Esophagus squamous epithelium (tissue), 4 donors: Measurements from ENCODE around the gene CDC73.

ENCODE experiments used
- CTCF ChIP-seq, 6 experiments: fragments of 450-650 bp in 4 of 6; fragments of 200-600 bp in 2 of 6; sonication (generic) in 2 of 6; IDR thresholded peaks; one replicate each; pipeline ENCODE4 v1.5.1; 2016 to 2019; ENCODE audit warnings: antibody characterized with exemption in 6 of 6, mild to moderate bottlenecking in 4 of 6, moderate library complexity in 4 of 6
- POLR2A ChIP-seq, 4 donors: fragments of 450-650 bp; IDR thresholded peaks; one replicate each; pipeline ENCODE4 v1.6.1; 2017; ENCODE audit warnings: antibody characterized with exemption in 4 of 4, mild to moderate bottlenecking in 4 of 4, moderate library complexity in 3 of 4

GRCh38 chr1:193090865-193091264 lies 31.0 kb upstream of the CDC73 start:
- no peak for TF ChIP-seq CTCF (IDR thresholded peaks at IDR 0.05)
- TF ChIP-seq POLR2A (IDR thresholded peaks at IDR 0.05) = no peak
